HepG2 (cell line): ENCODE results near the gene CCT3. TPM values are rescaled to one million over a fixed set of nuclear protein-coding genes. Genes with fewer than 3 reads are reported as not detected.

Source experiments
- CENPT ChIP-seq: sonication (generic); formaldehyde crosslinking; IDR thresholded peaks from 2 replicates; pipeline ENCODE4 v1.8.0; 2022; ENCODE audit warnings: low read depth, mild to moderate bottlenecking, moderate library complexity, missing genetic modification reagents
- EHMT2 ChIP-seq: fragments of 200-600 bp; sonication (generic); IDR thresholded peaks from 2 replicates; pipeline ENCODE4 v1.7.0; 2017; ENCODE audit warnings: antibody characterized with exemption, low read depth, low read length, borderline replicate concordance
- KAT7 ChIP-seq: IDR thresholded peaks from 2 replicates; pipeline ENCODE4 v1.6.1; 2018; ENCODE audit warnings: borderline replicate concordance, missing compliant biosample characterization
- KAT8 ChIP-seq: IDR thresholded peaks from 2 replicates; pipeline ENCODE4 v1.6.1; 2016; ENCODE audit warnings: missing genetic modification reagents, missing compliant biosample characterization
- MED8 ChIP-seq: sonication (generic); formaldehyde crosslinking; IDR thresholded peaks from 2 replicates; pipeline ENCODE4 v1.8.1; 2023; ENCODE audit warnings: mild to moderate bottlenecking, missing genetic modification reagents; ENCODE audit not compliant: insufficient replicate concordance
- NCOR1 ChIP-seq: fragments of 200-600 bp; sonication (generic); IDR thresholded peaks from 2 replicates; pipeline ENCODE4 v1.7.0; 2017; ENCODE audit warnings: antibody characterized with exemption, low read length, borderline replicate concordance
- NFIB ChIP-seq: sonication (generic); formaldehyde crosslinking; IDR thresholded peaks from 2 replicates; pipeline ENCODE4 v1.9.0; 2021; ENCODE audit warnings: missing genetic modification reagents, mild to moderate bottlenecking, borderline replicate concordance
- PBX2 ChIP-seq: IDR thresholded peaks from 2 replicates; pipeline ENCODE4 v1.6.1; 2016; ENCODE audit warnings: control low read depth
- PTBP1 ChIP-seq: fragments of 200-400 bp; formaldehyde crosslinking; IDR thresholded peaks from 2 replicates; pipeline ENCODE4 v1.6.1; 2018; ENCODE audit warnings: low read length, low read depth; ENCODE audit not compliant: poor library complexity, severe bottlenecking
- SNAPC2 ChIP-seq: sonication (generic); formaldehyde crosslinking; IDR thresholded peaks from 2 replicates; pipeline ENCODE4 v1.8.1; 2022; ENCODE audit warnings: mild to moderate bottlenecking, missing genetic modification reagents
- TAF1 ChIP-seq: sonication (generic); formaldehyde crosslinking; IDR thresholded peaks from 2 replicates; pipeline ENCODE4 v1.4.0; 2020; ENCODE audit warnings: missing genetic modification reagents
- THYN1 ChIP-seq: sonication (generic); formaldehyde crosslinking; IDR thresholded peaks from 2 replicates; pipeline ENCODE4 v1.8.1; 2023; ENCODE audit warnings: low read depth, mild to moderate bottlenecking, moderate library complexity, missing genetic modification reagents, borderline replicate concordance
- ZFAT ChIP-seq: sonication (generic); formaldehyde crosslinking; conservative IDR thresholded peaks from 2 replicates; pipeline ENCODE4 v1.8.1; 2023; ENCODE audit warnings: missing genetic modification reagents, inconsistent platforms
- ZFP82 ChIP-seq: sonication (generic); formaldehyde crosslinking; IDR thresholded peaks from 2 replicates; pipeline ENCODE4 v1.5.1; 2020; ENCODE audit warnings: mild to moderate bottlenecking, missing genetic modification reagents, borderline replicate concordance
- ZNF576 ChIP-seq: sonication (generic); formaldehyde crosslinking; IDR thresholded peaks from 2 replicates; pipeline ENCODE4 v1.4.0; 2020; ENCODE audit warnings: mild to moderate bottlenecking, missing genetic modification reagents
- ZNF607 ChIP-seq: sonication (generic); formaldehyde crosslinking; IDR thresholded peaks from 2 replicates; pipeline ENCODE4 v1.5.1; 2020; ENCODE audit warnings: missing genetic modification reagents, mild to moderate bottlenecking, borderline replicate concordance
- ZNF761 ChIP-seq: sonication (generic); formaldehyde crosslinking; conservative IDR thresholded peaks from 2 replicates; pipeline ENCODE4 v1.4.0; 2020; ENCODE audit warnings: mild to moderate bottlenecking, missing genetic modification reagents
- ZNF839 ChIP-seq: sonication (generic); formaldehyde crosslinking; IDR thresholded peaks from 2 replicates; pipeline ENCODE4 v1.4.0; 2020; ENCODE audit warnings: missing genetic modification reagents, mild to moderate bottlenecking, borderline replicate concordance
- polyA plus RNA-seq, 8 experiments: library from polyadenylated mRNA; depleted of rRNA in 3 of 8; stranded (reverse) in 7 of 8; unstranded in 1 of 8; fragments of >200 nt; fragmentation: Illumina TruSeq in 4 of 8; extraction: Trizol in 4 of 8; gene quantifications; 2 replicates each; pipeline versions ENCODE4 v1.2.1 to v1.2.3, GENCODE V29; 2011 to 2016; ENCODE audit warnings: low read depth in 4 of 8, missing spikeins in 1 of 8, mixed read lengths in 1 of 8; ENCODE audit not compliant: insufficient read depth in 1 of 8
- total RNA-seq, 5 experiments: library from RNA; depleted of rRNA; stranded (reverse); fragments of >200 nt; fragmentation: Illumina TruSeq; extraction: Trizol; gene quantifications; 2 replicates each; pipeline ENCODE4 v1.2.3, GENCODE V29; 2016; ENCODE audit warnings: low read depth in 1 of 5
- TF ChIP-seq, protein P1 (sequence below): sonication (generic); formaldehyde crosslinking; IDR thresholded peaks from 2 replicates; pipeline ENCODE4 v1.5.1; 2020; ENCODE audit warnings: mild to moderate bottlenecking, missing genetic modification reagents, moderate library complexity
- TF ChIP-seq, protein P2 (sequence below): sonication (generic); formaldehyde crosslinking; IDR thresholded peaks from 2 replicates; pipeline ENCODE4 v1.5.0; 2020; ENCODE audit warnings: missing genetic modification reagents, mild to moderate bottlenecking, borderline replicate concordance

Gene CCT3
- total and polyA plus RNA-seq, 2 of the 13 experiments (the other 11 are each of a cell fraction or from before 2014, with no cell fraction given): 319 to 615 TPM

- TF ChIP-seq ZNF576 (no peak), EHMT2 (peak; percentile 50; the same call in 1 of the 2 replicates), PTBP1 (no peak), ZFAT (CRISPR knock-in tag) (no peak), CENPT (CRISPR knock-in tag) (no peak), KAT7 (CRISPR knock-in tag) (no peak), TAF1 (no peak; the same call in 1 of the 2 replicates), ZNF839 (CRISPR knock-in tag) (no peak), NFIB (CRISPR knock-in tag) (no peak), SNAPC2 (no peak), NCOR1 (peak; percentile 64; the same call in 1 of the 2 replicates), THYN1 (no peak), KAT8 (CRISPR knock-in tag) (0 out of 2 replicates have a peak, but pooled peaks have one; percentile 21), ZNF607 (CRISPR knock-in tag) (no peak), ZNF761 (CRISPR knock-in tag) (no peak), MED8 (CRISPR knock-in tag) (no peak), PBX2 (no peak), ZFP82 (no peak)
- TF ChIP-seq, protein P1, sequence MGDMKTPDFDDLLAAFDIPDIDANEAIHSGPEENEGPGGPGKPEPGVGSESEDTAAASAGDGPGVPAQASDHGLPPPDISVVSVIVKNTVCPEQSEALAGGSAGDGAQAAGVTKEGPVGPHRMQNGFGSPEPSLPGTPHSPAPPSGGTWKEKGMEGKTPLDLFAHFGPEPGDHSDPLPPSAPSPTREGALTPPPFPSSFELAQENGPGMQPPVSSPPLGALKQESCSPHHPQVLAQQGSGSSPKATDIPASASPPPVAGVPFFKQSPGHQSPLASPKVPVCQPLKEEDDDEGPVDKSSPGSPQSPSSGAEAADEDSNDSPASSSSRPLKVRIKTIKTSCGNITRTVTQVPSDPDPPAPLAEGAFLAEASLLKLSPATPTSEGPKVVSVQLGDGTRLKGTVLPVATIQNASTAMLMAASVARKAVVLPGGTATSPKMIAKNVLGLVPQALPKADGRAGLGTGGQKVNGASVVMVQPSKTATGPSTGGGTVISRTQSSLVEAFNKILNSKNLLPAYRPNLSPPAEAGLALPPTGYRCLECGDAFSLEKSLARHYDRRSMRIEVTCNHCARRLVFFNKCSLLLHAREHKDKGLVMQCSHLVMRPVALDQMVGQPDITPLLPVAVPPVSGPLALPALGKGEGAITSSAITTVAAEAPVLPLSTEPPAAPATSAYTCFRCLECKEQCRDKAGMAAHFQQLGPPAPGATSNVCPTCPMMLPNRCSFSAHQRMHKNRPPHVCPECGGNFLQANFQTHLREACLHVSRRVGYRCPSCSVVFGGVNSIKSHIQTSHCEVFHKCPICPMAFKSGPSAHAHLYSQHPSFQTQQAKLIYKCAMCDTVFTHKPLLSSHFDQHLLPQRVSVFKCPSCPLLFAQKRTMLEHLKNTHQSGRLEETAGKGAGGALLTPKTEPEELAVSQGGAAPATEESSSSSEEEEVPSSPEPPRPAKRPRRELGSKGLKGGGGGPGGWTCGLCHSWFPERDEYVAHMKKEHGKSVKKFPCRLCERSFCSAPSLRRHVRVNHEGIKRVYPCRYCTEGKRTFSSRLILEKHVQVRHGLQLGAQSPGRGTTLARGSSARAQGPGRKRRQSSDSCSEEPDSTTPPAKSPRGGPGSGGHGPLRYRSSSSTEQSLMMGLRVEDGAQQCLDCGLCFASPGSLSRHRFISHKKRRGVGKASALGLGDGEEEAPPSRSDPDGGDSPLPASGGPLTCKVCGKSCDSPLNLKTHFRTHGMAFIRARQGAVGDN (CRISPR knock-in tag): no peak
- TF ChIP-seq, protein P2, sequence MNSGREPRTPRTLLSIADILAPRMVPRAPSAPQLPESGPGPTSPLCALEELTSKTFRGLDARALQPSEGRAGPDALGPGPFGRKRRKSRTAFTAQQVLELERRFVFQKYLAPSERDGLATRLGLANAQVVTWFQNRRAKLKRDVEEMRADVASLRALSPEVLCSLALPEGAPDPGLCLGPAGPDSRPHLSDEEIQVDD (CRISPR knock-in tag): no peak
Measured at GRCh38 chr1:156368157-156368658, 30.1 kb upstream of the CCT3 start (continued).
